Panc1 (cell line): ENCODE data around the gene RPLP1. TPM values are rescaled to one million over a fixed set of nuclear protein-coding genes. Genes with fewer than 3 reads are reported as not detected.

ENCODE experiments used
- ATAC-seq: fragments of 200-7000 bp; cut with Tn5 transposase; 2 replicates; pipeline ENCODE4 v1.9.1; 2020; ENCODE audit warnings: mild to moderate bottlenecking, moderate library complexity
- BruUV-seq: library from RNA; stranded (reverse); fragments of 400-500 nt; replicated peaks from 2 replicates; lab custom pipeline; 2021; lab: Mats Ljungman, UMichigan
- CTCF ChIA-PET: fragments of 300-600 bp; sonication (Branson Sonifier 250); formaldehyde crosslinking; loops from one replicate; lab custom pipeline; 2022; ENCODE audit warnings: antibody characterized with exemption; lab: Charles Lee
- POLR2A ChIA-PET: fragments of 300-600 bp; sonication (Branson Sonifier 250); formaldehyde crosslinking; loops from one replicate; lab custom pipeline; 2022; ENCODE audit warnings: antibody characterized with exemption; lab: Charles Lee
- DNase-seq: peaks from one replicate; pipeline ENCODE4 v3.0.0-alpha.2; 2010; ENCODE audit warnings: low read depth, low spot score
- H3K27ac ChIP-seq: 2 replicates; pipeline ENCODE4 v1.5.1; 2011; ENCODE audit warnings: mild to moderate bottlenecking, low read length, inconsistent platforms
- H3K27me3 ChIP-seq: fragments of 200-500 bp; sonication (Bioruptor generic); 2 replicates; pipeline ENCODE4 v1.6.0; 2014; ENCODE audit warnings: low read length, inconsistent platforms; ENCODE audit not compliant: control insufficient read depth, insufficient read depth
- H3K36me3 ChIP-seq: fragments of 200-500 bp; sonication (Bioruptor generic); 2 replicates; pipeline ENCODE4 v1.5.1; 2014; ENCODE audit warnings: inconsistent platforms, mild to moderate bottlenecking, low read length, moderate library complexity; ENCODE audit not compliant: control insufficient read depth, insufficient read depth
- H3K4me1 ChIP-seq: 2 replicates; pipeline ENCODE4 v1.5.1; 2011; ENCODE audit warnings: inconsistent platforms, mild to moderate bottlenecking, low read length, moderate library complexity; ENCODE audit not compliant: control insufficient read depth, insufficient read depth
- H3K4me3 ChIP-seq, 2 experiments: 2 replicates each; pipeline ENCODE4 v1.5.1; 2011 to 2012; ENCODE audit warnings: low read depth in 2 of 2, low read length in 2 of 2, mild to moderate bottlenecking in 2 of 2, inconsistent platforms in 1 of 2, moderate library complexity in 1 of 2
- H3K9me3 ChIP-seq: fragments of 200-500 bp; sonication (Bioruptor generic); 2 replicates; pipeline ENCODE4 v1.5.1; 2014; ENCODE audit warnings: low read depth, mild to moderate bottlenecking, inconsistent platforms, low read length, moderate library complexity; ENCODE audit not compliant: control insufficient read depth, insufficient read depth
- POLR2AphosphoS5 ChIP-seq: IDR thresholded peaks from 2 replicates; pipeline ENCODE4 v1.6.1; 2012; ENCODE audit warnings: mild to moderate bottlenecking, low read depth, low read length, moderate library complexity
- REST ChIP-seq, 2 experiments: IDR thresholded peaks; 2 replicates each; pipeline ENCODE4 v1.6.1; 2011 to 2012; ENCODE audit warnings: low read depth in 2 of 2, control low read depth in 1 of 2, low read length in 1 of 2, mild to moderate bottlenecking in 1 of 2, moderate library complexity in 1 of 2; ENCODE audit not compliant: insufficient read depth in 1 of 2
- SIN3A ChIP-seq: IDR thresholded peaks from 2 replicates; pipeline ENCODE4 v1.6.1; 2012; ENCODE audit warnings: low read depth, mild to moderate bottlenecking, low read length, moderate library complexity, borderline replicate concordance; ENCODE audit not compliant: insufficient read depth
- TCF7L2 ChIP-seq: IDR thresholded peaks from 2 replicates; pipeline ENCODE4 v1.6.1; 2011; ENCODE audit warnings: mild to moderate bottlenecking, low read depth, low read length, inconsistent platforms
- in situ Hi-C: cut with HindIII; loops from 2 replicates; pipeline ENCODE4 v1.10.0; 2016; ENCODE audit warnings: low sequenced_read_pairs, low pct_unique_long_range_greater_than_20kb
- intact Hi-C: fragments of 100-400 bp; cut with micrococcal nuclease; formaldehyde crosslinking; loops from one replicate; pipeline ENCODE4 v1.10.0; 2022; ENCODE audit not compliant: unreplicated experiment
- total RNA-seq: library from RNA; stranded (reverse); gene quantifications from one replicate; pipeline ENCODE4 v1.2.1, GENCODE V29; 2021; ENCODE audit not compliant: unreplicated experiment
- TF ChIP-seq, protein P1 (sequence below): fragments of 450-650 bp; IDR thresholded peaks from 2 replicates; pipeline ENCODE4 v1.5.1; 2017; ENCODE audit warnings: mild to moderate bottlenecking

The RPLP1 gene
- total RNA-seq, 1 experiment from 2014 or later, result 2,076 TPM

DNA sequence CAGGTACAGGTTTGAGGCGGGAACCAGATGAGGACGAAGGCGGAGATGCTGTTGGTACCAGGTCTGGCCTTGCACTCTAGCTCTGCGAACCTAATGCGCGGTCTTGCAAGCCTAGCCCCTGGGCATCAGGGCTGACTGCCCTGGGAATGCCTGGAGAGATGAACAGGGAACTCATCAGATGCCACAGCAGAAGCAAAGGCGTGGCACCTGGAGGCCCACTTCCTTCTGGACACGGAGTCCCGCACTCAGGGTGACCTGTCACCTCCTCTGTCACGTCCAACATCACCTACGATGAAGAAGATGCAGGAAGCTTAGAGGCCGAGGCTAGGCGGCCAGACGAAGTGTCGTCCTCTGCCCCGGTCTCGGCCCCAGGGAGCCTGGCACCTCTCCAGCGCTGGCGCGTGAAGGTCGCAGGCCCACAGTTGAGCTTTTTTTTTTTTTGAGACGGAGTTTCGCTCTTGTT lies 9.4 kb downstream of the RPLP1 start:
- POLR2A ChIA-PET, result interaction anchor here (0.5 to 2.4 kb wide), 10 partner anchors 8 to 1263 kb away, joined by 3 to 13 read pairs (median 3); partner anchors contain the start of gene RPLP1
- intact Hi-C loops (no loop called here), in situ Hi-C loops (no loop called here)
- ATAC-seq (peak; percentile 22), DNase-seq (no peak)
- peaks cover 23% of the 10 kb centered on the region for H3K4me1 ChIP-seq
- H3K9me3 ChIP-seq, result no peaks in the 10 kb centered on the region
- CTCF ChIA-PET, result interaction anchor here (0.5 to 1.0 kb wide), 4 partner anchors 10 to 19 kb away, joined by 3 to 6 read pairs (median 4); no protein-coding TSS in a partner anchor
- BruUV-seq, result TSS peak; percentile 86
- H3K4me3 ChIP-seq, result peak overlapping the region; percentile 54 to 62
- H3K36me3 ChIP-seq, result no peaks in the 10 kb centered on the region
- H3K27ac ChIP-seq, result peak overlapping the region; percentile 71
- no peaks in the 10 kb centered on the region for H3K27me3 ChIP-seq
- no peak for TF ChIP-seq POLR2AphosphoS5
- 0 out of 2 replicates have a peak, but pooled peaks have one; percentile 20 for TF ChIP-seq SIN3A

DNA sequence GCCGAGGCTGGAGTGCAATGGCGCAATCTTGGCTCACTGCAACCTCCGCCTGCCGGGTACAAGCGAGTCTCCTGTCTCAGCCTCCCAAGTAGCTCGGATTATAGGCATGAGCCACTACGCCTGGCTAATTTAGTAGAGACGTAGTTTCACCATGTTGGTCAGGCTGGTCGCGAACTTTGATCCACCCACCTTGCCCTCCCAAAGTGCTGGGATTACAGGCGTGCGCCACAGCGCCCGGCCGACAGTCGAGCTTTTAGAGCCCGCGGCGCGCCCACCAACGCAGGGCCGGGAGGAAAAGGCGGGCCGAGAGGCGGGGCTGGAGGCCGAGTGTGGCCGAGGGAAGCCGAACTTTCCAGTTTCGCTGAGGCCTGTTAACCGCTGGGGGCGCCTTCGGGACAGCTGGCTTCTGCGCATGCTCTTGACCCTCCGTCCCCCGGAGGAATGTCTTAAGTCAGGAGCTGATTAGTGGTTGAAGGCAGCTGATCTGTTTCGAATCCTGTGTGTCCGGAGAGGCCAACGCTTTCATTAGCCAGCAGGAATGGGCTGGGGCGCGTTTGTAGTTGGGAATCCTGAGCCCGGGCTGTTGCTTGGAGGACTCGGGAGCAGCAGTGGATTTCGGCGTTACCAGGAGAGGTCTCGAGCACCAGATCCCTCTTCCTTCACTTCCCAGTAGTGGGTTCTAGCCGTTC lies 10.0 kb downstream of the RPLP1 start:
- Histone ChIP-seq H3K36me3 (no peaks in the 10 kb centered on the region), H3K4me1 (peaks cover 27% of the 10 kb centered on the region), H3K9me3 (no peaks in the 10 kb centered on the region), H3K27me3 (no peaks in the 10 kb centered on the region), H3K4me3 (peak overlapping the region; percentile 54 to 62), H3K27ac (peak overlapping the region; percentile 98)
- POLR2A ChIA-PET, result interaction anchor here (0.5 to 2.4 kb wide), 11 partner anchors 9 to 1262 kb away, joined by 3 to 13 read pairs (median 3); partner anchors contain the start of gene RPLP1
- ATAC-seq, result peak; percentile 94
- DNase-seq, result peak; percentile 93
- TF ChIP-seq, protein P1, sequence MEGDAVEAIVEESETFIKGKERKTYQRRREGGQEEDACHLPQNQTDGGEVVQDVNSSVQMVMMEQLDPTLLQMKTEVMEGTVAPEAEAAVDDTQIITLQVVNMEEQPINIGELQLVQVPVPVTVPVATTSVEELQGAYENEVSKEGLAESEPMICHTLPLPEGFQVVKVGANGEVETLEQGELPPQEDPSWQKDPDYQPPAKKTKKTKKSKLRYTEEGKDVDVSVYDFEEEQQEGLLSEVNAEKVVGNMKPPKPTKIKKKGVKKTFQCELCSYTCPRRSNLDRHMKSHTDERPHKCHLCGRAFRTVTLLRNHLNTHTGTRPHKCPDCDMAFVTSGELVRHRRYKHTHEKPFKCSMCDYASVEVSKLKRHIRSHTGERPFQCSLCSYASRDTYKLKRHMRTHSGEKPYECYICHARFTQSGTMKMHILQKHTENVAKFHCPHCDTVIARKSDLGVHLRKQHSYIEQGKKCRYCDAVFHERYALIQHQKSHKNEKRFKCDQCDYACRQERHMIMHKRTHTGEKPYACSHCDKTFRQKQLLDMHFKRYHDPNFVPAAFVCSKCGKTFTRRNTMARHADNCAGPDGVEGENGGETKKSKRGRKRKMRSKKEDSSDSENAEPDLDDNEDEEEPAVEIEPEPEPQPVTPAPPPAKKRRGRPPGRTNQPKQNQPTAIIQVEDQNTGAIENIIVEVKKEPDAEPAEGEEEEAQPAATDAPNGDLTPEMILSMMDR, result peak; percentile 96
- TF ChIP-seq SIN3A (0 out of 2 replicates have a peak, but pooled peaks have one; percentile 1), REST (IDR thresholded peaks at IDR 0.05; ENCODE audit: insufficient read depth in 1 of 2, low read depth in 2 of 2, low read length in 1 of 2) (peak in 1 of 2 experiments; percentile 26; a peak in 1 of 4 replicates), POLR2AphosphoS5 (peak; percentile 97), TCF7L2 (no peak; the same call in 1 of the 2 replicates)
- CTCF ChIA-PET, result interaction anchor here (0.5 to 1.1 kb wide), 5 partner anchors 10 to 20 kb away, joined by 3 to 6 read pairs (median 4); partner anchors contain the start of gene RPLP1
- no TSS peak for BruUV-seq
- intact Hi-C loops (no loop called here), in situ Hi-C loops (no loop called here)
